NCI-H460 (cell line): ENCODE measurements around the gene TBC1D22B. TPM values are rescaled to one million over a fixed set of nuclear protein-coding genes. Genes with fewer than 3 reads are reported as not detected.

Experiments
- DNase-seq: peaks from one replicate; pipeline ENCODE4 v3.0.0-alpha.2; 2016; ENCODE audit warnings: low read depth; ENCODE audit errors: extremely low read depth
- total RNA-seq: library from RNA; depleted of rRNA; stranded (reverse); fragments of >200 nt; shearing (Covaris generic); gene quantifications from 2 replicates; pipeline ENCODE4 v1.2.3, GENCODE V29; 2014

TBC1D22B gene
- total RNA-seq, 1 experiment from 2014 or later = 8.6 TPM

DNA sequence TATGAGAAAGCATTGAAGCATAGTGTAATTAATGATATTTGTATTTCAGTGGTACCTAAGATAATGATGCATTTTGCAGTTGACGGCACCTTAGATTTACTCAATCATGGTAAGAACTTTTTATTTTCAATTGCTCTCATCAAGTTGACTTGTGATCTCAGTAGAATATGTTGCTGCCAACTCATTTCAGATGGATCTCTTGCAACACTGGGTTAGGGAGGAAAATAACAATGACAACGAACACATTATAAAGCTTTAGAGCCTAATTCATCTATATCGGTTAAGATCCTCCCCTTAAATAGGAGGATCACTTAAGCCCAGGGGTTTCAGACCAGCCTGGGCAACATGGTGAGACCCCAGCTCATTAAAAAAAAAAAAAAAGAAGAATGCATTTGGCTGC is 18.0 kb upstream of the TBC1D22B start:
- no peak for DNase-seq

DNA sequence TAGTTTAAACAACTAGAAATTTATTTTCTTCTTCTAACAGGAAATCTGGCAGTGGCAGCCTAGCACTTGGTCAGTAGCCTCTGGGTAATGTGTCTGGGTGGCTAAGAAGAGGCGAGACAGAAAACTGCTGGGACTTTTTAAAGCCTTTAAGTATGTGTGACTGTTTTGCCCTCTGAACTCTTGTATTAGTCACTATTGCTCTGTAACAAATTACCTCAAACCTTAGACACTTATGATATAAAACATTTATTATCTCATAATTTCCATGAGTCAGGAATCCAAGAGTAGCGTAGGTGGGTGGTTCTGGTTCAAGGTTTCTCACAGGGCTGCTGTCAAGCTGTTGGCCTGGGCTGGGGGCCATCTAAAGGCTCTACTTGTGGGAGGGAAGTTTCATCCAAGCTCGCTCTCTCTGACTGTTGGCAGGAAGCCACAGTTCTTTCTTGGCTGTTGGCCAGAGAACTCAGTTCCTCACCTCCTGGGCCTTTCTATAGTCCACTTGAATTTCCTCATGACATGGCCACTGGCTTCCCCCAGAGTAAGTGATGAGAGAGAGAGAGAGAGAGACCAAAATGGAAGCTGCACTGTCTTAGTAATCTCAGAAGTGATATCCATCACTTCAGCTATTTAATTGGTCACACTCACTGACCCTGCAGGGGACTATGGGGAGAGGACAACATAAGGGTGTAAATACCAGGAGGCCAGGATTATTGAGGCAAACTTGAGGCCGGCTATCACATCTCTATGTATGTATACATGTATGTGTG is 17.4 kb upstream of the TBC1D22B start:
- peak; percentile 21 for DNase-seq

DNA sequence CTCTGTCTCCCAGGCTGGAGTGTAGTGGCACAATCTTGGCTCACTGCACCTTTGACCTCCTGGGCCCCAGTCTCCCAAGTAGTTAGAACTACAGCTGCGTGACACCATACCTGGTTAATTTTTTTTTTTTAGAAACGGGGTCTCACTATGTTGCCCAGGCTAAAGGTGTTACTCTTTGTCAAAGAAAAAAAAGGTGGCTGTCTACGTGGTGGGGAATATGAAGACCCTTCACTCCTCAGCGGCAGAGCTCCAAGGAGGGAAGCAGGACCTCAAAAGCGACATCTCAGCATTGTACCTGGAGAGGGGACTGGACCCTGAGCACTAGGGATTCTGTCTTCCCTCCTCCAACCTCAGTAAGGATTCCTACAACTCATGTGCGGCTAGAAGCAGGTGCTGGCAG is 16.4 kb upstream of the TBC1D22B start:
- no peak for DNase-seq

DNA sequence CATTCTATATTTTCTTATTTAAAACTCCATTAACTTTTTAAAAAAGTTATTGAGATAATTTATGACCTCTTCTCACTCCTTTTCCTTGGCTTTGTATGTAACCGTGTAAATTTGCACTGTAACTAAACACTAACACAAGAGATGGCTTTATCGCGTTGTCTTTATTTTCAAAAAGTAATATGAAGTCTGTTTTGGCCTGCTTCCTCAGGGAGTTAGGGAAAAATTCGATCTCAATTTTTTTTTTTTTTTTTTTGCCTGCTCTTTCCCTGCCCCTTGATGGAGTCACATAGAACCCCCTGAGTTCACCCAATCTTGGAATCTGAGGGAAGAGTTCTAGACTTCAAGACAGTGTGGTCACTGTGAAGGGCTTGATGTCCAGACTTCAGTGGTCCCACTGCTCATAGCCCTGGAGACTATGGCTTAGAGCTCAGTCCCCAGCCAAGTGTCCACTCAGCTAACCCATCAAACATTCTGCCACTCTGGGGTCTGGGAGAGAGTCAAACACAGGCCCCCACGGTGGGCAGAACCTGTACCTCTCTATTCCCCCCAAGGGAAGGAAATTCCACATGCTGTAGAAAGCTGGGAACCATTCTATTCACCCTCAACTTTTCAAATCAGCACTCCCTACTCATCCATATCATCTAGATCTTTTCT is 15.7 kb upstream of the TBC1D22B start:
- DNase-seq = no peak

DNA sequence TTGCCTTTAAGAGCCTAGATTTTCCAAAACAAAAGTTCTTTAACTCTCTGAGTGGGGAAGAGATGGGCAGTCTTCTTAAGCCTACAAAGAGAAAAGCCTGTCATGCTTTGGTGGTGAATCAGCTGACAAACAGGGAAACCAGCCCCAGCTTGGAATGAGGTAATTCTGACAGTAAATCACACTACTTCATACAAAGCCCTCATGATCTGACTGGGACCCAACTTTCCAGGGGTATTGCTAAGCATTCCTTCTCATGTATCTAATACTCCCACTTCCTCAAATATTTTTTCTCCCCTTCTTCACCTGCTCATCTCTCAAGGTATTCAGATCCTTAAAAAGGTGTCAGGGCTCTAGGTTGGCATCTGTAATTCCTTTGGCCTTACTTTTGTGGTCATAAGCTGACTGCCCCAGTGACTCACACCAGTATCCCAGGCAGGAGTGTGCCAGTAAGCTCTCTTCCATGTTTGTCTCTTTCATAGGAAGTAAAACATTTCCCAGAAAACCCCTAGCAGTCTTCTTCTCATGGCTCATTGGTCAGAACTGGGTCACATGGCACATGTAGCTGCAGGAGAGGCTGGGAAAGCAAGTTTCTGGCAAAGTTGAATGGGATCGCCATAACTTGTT is 15.0 kb upstream of the TBC1D22B start:
- DNase-seq = peak; percentile 33

DNA sequence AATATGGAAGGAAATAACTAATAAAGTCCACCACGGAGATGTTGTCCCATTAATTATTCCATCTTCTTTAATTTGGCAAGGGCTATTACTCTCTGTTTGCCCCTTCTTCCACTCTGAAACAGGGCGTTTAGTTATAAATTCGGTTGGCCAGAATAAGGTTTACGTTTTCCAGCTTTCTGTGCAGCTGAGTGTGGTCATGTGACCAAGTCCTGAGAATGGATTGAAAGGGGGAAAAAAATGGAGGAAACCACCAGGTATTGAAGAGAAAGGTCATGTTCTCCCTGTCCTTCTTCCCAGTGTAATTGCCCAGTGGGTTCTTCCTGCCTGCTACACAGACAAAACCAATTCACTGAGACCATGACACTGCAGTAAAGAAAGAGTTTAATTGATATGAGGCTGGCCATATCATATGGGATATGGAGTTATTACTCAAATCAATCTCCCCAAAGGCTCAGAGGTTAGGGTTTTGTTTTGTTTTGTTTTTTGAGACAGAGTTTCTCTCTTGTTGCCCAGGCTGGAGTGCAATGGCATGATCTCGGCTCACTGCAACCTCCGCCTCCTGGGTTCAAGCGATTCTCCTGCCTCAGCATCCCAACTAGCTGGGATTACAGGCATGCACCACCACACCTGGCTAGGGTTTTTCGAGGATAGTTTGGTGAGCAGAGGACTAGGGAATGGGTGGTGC is 14.3 kb upstream of the TBC1D22B start:
- no peak for DNase-seq

DNA sequence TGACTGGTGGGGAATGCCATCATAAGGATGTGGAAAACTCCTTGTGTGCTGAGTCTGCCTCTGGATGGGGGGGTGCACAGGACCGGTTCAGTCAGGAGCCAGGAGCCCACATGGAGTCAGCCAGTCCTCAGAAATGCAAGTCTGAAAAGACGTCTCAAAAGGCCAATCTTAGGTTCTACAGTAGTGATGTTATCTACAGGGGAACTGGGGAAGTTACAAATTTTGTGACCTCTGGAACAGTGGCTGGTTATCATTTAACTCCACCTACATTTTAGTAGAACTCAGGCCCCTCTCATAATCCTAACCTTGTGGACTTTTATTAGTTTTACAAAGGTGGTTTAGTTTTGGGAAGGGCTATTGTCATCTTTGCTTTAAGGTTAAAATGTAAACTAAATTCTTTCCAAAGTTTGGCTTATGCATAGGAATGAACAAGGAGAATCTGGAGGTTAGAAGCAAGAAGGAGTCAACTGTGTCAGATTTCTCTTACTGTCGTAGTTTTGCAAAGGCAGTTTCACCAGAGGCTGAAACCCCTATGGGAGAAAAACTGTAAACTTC is 13.7 kb upstream of the TBC1D22B start:
- no peak for DNase-seq

DNA sequence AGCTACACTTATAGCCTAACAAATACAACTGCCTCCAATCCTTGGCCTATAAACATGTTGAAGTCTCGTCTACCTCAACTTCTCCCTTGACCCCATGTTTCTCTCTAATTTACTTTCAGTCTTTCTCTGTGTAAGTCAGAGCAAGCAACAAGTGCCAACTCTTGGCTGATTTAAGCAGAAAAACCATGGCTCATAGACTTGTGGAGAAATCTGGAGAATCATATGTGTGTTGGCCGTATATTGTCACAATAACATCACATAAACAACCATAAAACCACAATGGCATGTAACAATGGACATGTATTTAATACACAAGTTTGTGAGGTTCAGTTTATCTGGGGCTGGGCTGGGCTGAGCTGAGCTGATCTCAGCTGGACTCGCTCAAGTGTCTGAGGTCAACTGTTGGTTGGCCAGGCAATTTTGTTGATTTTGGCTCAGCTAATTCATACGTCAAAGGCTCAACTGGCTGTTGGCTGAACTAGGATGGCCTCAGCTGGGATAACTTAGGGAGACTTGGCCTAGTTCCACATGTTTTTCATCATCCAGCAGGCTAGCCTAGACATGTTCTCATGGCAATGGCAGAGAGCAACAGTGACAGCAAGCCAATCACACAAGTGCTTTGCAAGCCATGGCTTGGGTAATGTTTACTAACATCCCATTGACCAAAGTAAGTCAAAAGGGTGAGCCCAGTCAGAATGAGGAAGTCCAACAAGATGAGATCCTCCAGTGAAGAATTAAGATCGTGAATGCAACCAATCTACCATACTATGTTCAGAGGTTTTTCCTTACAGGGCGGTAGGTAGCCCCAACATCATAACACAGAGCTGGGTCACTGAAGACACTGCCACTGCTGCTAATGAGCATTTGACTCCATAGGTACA is 12.9 kb upstream of the TBC1D22B start:
- peak; percentile 88 for DNase-seq

DNA sequence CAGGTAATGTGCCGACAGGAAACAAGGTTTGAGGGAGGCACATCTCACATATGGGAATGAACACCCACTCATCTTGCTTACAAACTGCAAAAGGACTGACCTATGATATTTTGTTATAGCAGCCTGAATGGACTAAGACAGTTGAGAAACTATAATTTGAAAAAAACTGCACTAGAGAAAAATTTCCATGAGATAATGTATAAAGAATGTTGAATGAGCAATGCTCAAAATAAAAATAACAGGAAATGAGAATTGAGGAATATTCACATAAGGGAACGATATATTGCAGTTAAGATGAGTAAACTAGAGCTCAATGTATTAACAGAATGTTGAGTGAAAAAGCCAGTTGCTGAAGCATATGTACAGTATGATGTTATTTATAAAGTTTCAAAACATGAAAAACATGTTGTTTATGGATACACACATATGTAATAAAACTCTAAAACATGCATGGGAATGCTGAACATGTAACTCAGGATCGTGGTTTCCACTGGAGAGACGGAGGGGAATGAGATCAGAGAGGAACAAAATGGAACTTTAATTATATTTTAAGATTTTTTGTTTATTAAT is 6.3 kb upstream of the TBC1D22B start:
- no peak for DNase-seq

DNA sequence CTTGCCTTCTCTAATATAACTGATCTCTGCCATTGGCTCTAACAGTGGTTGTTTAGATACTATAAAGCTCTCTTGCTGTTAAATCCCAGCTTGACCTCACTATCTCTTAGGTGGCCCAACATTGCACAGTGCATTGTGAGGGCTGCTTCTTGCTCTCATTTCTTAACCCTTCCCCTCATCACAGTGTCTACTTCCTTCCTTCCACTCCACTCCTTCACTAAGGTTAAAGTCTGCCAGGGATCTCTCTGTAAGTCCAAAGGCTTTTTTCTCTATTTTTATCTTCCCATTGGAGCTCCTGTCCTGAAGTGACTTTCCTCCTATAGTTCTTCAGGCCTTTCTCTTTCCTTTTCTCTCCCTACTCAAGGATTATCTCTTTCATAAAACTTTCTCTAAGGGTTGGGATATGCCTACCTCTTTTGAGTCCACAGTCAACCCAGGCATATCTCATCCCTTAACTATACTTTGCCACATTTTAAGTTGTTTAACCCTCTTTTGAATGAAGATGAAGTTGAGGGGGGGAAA is 4.0 kb upstream of the TBC1D22B start:
- no peak for DNase-seq

DNA sequence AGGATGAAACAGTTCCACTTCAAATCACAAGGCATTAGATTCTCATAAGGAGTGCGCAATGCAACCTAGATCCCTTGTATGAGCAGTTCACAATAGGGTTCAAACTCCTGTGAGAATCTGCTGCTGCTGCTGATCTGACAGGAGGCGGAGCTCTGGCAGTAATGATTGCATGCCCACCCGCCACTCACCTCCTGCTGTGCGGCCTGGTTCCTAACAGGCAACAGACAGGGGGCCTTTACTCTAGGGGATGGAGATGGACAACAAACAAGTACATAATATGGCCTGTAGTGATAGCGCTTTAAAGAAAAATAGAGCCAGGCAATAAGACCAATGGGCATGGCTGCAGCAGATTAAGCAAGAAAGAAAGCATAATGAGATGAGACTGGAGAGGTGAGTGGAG is 2.7 kb upstream of the TBC1D22B start:
- no peak for DNase-seq

DNA sequence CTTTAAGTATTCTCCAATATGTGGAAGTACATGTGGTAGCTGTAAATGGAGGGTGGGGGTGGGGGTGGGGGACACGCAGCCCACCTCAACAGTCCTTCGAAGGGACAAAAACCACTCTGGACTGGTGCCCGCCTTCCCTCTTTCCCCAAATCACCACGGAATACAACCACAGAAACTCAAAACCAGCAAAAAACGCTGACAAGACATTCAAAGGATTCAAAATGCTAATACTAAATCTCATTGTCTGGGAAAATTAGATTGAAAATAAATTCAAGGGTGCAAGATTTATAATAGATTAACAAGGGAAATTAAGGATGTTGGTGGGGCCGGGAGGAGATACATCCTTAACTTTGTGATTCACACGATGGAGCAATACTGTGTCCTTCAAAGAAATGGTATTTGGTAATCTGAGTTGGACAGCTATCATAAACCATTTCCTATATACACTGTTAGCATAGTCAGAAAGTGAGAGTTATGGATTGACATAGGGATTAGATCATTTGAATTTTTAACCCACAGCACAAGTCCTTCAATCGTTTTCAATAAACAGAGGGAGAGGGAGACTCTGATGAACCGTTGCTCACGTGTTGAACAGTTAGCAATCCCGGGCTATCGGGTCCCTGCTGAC is 766 bp upstream of the TBC1D22B start:
- DNase-seq = no peak

DNA sequence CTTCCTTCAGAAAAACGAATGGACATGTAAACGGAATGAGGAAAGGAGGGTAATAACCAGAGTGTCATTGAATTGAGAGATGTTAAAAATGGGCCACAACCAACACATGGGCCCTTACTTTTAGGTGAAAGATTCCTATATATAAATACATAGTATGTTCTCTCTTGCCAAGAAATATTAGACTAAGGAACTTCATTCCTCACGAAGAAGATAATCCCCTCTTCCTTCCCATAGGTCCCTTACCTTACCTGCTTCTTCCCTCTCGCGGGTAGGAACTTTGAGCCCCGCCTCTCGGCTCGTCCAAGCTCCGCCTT is 295 bp upstream of the TBC1D22B start:
- DNase-seq = no peak

DNA sequence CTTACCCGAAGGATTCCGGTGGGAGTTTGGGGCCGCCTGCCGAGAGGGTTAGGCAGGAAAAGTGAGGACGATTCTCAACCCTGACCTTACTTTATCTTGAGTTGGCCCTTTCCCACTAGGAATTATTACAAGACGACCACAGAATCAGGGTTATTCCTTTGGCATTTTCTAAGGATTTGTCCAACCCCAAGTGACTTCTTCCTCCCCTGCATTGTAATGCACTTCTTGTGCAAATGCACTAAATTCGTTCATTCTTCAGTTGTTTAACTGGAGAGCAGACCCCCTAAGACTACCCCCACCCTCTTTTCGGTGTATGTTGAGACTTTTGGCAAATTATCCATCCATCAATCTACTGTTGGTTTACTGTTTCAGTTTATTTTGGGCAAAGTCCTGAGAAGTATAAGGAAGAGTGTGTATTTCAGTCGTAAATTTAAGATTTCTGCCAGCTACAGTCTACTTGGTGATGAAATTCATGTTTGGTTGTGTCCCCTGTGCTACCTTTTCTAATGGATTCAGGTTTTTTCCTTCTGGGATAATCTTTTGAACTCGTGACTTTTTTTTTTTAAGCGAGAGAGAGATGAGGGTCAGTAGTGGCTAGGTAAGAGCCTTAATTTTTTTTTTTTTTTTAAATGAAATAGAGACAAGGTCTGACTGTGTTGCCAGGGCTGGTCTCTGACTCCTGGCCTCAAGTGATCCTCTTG is 983 bp downstream of the TBC1D22B start:
- no peak for DNase-seq

DNA sequence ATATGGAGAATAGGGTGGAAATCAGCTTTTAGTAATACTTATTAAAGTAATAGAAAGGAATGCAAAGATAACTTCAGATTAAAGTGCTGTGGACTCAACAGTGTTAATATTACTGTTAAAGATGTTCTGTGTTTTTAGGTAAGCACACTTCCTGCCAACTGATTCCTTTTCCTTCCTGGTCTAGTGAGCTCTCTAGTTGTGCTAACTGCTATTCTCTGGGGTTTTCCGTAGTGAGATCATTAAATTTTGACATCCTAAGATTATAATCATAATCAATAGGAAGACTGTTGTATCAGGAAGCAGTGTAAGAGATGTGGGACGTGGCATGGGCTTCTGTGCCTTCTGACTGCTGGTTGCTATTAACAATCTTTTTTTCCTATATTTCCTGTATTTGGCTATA is 1.6 kb downstream of the TBC1D22B start:
- DNase-seq = no peak

DNA sequence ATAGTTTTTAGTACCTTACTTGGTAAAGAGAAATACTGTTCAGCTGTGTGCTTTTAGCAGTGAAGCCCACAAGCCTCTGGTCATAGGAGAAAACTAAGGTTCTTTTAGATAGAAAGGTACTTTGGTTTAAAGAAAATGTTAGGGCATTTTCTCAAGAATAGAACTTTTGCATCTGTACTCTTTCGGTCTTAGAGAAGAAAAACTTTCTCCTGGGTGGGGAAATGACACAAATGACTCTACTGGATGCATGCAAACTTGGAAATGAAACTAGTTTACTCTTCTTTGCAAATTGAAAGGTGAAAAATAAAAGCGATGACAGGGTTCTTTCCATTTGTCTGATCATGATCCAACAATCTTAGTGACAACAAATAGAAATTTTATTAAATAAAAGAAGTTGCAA is 2.5 kb downstream of the TBC1D22B start:
- DNase-seq = no peak

DNA sequence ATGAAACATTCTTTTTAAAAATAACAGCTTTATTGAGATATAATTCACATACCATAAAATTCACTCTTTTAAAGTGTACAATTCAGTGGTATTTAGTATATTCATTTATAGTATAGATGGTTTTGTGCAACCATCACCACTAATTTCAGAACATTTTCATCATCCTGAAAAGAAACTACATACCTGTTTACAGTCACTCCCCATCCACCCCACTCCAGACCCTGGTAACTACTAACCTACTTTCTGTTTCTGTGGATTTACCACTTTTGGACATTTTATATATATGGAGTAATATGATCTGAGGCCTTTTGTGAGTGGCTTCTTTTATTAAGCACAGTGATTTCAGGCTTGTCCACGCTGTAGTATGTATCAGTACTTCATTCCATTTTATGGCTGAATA is 2.9 kb downstream of the TBC1D22B start:
- no peak for DNase-seq

DNA sequence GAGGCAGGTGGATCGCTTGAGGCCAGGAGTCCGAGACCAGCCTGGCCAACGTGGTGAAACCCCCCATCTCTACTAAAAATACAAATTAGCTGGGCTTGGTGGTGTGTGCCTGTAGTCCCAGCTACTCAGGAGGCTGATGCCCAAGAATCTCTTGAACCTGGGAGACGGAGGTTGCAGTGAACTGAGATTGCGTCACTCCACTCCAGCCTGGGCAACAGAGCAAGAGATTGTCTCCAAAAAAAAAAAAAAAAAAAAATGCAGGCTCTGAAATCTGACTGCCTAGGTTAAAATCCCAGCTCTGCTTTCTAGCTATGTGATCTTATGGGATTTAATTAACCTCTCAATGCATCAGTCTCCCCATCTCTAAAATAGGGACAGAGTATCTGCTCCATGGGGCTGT is 3.6 kb downstream of the TBC1D22B start:
- DNase-seq = no peak
